ENCODE measurements around the gene BTBD8.

Gene BTBD8

DNA sequence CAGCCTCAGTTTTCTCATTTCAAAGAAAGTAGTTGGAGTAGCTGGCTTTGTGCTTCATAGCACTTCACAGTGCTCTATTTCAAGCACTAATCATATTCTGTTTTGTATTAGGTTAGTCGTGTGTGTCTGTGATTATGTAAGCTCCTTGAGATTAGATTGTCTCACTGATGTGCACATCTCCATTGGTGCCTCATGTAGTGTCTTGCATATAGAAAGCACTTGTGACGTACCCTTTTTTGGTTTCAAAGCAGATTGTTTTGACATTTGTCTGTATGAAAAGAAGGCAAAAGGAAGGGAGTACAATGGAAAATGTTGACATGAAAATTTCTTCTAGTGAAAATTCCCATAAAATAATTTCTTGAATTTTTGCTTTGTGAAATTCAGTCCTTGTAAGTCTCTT, 13.9 kb downstream of the BTBD8 start:
- no peak for DNase-seq (ENCODE audit: low read depth in 2 of 2)

DNA sequence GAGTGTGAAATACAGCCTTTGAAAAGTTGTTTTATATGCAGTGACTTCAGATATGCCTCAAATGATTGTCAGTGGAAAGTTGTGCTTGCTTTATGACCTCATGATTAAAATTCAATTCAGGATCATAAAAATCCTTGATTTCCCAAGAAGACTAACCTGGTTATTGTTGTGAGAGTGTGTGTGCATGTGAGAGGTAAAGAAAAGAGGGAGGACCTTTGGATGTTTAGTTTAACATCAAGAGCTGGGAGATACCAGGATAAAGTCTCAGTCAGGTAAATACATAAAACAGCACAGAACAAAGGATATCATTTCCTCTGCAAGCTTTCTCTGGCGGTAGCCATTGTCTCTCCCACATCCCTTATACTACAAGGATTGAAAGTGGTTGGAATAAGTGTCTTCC, 14.4 kb downstream of the BTBD8 start:
- DNase-seq (ENCODE audit: low read depth in 2 of 2), result no peak

DNA sequence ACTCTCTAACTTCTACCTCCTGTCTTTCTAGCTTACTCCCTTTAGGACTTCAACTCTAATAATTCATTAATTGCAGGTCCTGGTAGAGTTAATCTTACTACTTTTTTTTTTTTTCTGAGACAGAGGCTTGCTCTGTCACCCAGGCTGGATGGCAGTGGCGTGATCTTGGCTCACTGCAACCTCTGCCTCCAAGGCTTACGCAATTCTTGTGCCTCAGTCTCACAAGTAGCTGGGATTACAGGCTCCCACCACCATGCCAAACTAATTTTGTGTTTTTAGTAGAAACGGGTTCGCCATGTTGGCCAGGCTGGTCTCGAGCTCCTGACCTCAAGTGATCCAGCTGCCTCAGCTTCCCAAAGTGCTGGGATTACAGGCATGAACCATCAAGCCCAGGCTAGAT, 15.7 kb downstream of the BTBD8 start:
- no peak for DNase-seq (ENCODE audit: low read depth in 2 of 2)

DNA sequence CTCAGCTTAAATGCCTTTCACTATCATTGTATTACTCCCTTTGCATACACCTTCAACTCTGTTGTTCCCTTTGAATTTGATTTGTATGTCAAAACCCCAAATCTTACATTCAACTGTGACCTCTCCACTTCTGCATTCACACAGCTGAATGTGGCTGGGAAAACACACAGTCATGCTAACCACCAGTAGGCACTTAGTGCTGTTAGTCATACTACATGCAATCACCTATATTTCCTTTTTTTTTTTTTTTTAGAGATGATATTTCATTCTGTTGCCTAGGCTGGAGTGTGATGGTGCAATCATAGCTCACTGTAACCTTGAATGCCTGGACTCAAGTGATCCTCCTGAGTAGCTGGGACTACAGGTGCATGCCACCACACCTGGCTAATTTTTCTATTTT, 16.2 kb downstream of the BTBD8 start:
- DNase-seq (ENCODE audit: low read depth in 2 of 2), result no peak

DNA sequence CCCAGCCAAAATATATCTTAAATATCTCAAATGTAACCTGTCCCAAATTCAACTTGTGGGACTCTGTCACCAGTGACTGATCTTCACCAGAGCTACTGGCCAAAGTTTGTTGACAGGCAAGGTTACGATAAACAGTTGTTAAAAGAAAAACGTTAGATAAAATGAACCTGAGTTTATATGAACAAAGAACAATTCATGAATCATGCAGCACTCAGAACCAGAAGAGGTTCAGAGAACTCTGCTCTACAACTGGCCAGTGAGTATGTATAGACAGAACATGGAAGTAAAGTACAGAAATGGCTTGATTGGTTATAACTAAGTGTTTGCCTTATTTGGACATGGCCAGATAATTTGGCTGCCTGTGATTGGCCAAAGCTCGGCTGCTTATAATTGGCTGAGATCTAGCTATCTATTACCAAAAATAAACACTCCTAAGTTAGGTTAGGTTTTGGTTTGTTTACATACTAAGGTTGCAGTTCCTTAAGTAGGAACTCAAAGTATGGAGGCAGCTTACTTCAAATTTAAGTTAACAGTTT, 25.5 kb downstream of the BTBD8 start:
- no peak for DNase-seq (ENCODE audit: low read depth in 2 of 2)

DNA sequence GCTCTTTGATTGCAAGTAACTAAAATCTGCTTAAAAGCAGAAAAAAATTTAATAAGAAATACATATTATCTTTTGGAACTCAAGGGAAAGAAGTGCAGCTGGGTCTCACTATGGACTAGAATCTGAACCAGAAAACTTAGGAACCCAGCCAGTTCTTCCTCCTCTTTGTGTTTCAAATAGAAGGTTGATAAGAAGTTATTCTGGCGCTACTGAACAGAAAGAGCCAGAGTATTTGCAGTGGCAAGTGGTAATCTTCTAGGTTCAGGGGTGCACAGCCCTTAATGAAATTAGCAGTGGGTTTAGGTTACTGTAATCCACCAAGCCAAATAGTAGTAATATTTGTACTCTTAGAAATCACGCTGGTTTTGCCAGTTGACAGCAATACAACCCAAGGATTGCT, 28.5 kb downstream of the BTBD8 start:
- DNase-seq (ENCODE audit: low read depth in 2 of 2), result no peak

DNA sequence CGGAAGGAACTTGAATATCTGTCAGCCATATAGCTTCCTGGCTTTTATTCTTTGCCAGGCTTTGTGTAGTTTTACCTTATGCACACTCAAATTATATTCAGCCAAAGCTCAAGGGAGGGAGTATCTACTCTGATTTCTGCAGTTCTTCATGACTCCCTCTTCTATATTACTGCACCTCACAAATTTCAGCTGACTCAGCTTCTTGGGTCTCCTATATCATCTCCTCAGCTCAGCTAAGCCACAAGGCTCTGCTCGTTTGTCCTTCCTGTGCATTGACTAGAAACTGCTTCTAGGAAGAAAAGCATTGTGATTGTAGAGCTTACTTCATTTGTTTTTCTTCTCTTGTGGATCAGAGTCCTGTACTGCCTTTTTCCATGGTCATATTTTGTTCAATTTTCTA, 37.4 kb downstream of the BTBD8 start:
- DNase-seq (ENCODE audit: low read depth in 2 of 2), result no peak

DNA sequence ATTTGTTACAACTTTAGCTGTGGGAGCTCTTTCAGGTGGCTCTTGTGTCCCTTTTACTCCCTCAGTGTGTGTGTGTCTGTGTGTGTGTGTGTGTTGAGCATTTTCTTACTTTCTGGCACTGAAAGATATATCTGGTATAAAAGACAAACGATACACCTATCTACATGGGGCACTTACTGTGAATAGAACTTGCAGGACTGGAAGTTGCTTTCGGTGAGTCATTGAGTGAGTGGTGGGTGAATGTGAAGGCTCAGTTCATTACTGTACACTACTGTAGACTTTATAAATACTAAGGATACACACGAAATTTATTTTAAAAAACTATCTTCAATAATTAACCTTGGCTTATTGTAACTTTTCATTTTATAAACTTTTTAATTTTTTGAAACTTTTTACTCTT, 38.7 kb downstream of the BTBD8 start:
- no peak for DNase-seq (ENCODE audit: low read depth in 2 of 2)

DNA sequence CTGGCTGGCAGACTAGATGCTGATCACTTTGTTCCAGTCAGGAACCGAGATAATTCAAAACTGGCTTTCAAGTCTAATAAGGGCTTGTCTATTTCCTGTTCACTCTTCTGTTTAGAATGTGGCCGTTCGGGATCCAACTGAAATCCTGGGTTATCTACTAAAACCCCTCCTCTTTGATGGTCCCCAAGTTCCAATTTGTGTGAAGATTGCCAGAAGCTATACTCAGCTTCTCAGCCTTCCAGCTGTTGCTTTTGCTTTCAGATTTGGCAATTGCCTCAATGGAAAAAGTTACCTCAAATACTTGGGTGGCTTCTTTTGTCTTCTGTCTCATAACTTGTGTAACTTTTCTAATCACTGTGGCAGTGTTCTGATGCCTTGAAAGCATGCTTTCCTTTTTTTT, 43.7 kb downstream of the BTBD8 start:
- no peak for DNase-seq (ENCODE audit: low read depth in 2 of 2)

DNA sequence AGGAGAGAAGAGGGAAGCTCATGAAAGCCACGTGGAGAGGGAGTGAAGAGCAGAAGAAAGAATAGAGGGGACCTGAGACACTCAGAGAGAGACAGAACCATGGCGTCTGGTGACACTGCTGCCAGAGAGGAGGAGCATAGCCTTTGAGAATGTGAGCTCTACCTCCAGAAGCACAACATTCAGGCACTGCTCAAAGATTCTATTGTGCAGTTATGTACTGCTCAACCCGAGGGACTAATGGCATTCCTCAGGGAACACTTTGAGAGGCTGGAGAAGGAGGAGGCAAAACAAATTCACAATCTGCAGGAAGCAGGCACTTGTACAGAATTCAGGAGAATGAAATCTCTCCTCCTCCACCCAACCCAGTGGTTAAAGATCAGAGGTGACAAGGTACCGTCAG, 45.1 kb downstream of the BTBD8 start:
- DNase-seq (ENCODE audit: low read depth in 2 of 2), result no peak

DNA sequence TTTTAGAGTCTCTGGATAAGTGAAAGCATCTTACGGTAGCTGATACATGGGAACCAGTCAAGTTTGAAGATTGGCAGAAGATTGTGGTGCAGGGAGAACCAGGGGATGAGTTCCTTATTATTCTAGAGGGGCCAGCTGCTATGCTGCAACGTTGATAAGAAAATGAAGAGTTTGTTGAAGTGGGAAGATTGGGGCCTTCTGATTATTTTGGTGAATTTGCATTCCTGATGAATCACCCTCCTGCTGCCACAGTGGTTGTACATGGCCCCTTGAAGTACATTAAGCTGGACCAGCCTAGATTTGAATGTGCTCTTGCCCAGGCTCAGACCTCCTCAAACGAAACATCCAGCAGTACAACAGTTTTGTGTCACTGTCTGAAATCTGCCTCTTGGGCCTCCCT, 45.9 kb downstream of the BTBD8 start:
- no peak for DNase-seq (ENCODE audit: low read depth in 2 of 2)

DNA sequence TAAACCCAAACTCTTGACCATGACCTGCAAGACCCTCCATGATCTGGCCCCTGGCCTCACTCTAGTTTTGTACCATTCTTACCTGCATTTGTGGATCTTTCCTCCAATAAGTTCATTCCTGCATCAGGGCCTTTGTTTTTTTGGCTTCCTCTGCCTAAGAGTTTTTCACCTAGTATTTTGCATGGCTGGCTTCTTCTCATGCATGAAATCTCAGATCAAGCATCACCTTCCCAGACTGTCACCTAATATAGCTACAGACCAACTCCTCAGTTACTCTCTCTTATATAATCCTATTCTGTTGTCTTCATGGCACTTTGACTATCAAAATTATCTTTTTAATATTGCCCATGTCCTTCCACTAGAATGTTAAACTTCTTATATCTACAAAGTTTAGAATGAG, 54.2 kb downstream of the BTBD8 start:
- DNase-seq (ENCODE audit: low read depth in 2 of 2), result no peak

DNA sequence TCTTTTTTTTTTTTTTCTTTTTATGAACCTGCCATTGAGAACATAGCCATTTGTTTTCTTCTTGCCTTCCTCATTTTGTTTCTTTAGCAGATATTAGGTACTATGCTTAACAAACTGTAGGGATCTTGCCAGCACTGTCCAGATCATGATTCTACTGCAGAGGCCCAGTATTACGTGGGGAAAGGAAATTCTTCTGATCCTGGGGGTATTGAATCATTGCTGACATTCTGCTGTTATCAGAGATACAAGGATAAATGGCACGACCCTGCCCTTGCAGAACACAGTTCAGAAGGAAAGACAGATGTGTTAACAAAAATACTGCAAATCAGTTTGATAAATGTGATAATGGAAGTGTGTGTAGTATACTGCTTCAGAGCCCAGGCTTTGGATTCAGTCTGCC, 56.2 kb downstream of the BTBD8 start:
- no peak for DNase-seq (ENCODE audit: low read depth in 2 of 2)

DNA sequence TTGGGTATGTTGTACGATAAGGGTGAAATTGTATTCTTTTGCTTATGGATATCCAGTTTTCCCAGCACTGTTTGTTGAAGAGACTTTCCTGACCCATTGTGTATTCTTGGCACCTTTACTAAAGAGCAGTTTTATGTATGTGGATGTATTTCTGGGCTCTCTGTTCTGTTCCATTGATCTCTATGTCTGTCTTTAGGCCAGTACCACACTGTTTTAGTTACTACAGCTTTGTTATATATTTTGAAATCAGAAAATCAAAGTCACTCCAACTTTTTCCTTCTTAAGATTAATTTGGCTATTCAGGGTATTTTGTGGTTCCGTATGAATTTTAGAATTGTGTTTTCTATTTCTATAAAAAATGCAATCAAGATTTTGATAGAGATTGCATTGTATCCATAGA, 74.8 kb downstream of the BTBD8 start:
- no peak for DNase-seq (ENCODE audit: low read depth in 2 of 2)

DNA sequence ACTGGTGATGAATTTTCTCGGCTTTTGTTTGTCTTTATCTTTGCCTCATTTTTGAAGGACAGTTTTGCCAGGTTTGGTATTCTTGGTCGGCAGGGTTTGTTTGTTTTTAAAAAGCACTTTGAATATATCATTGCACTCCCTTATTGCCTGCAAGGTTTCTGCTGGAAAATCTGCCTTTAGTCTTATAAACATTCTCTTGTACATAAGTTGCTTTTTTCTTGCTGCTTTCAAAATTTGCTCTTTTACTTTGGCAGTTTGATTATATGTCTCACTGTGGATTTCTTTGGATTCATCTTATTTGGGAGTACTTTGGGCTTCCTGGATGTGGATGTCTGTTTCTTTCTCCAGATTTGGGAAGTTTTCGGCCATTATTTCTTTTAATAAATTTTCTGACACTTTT, 79.4 kb downstream of the BTBD8 start:
- DNase-seq (ENCODE audit: low read depth in 2 of 2), result no peak

DNA sequence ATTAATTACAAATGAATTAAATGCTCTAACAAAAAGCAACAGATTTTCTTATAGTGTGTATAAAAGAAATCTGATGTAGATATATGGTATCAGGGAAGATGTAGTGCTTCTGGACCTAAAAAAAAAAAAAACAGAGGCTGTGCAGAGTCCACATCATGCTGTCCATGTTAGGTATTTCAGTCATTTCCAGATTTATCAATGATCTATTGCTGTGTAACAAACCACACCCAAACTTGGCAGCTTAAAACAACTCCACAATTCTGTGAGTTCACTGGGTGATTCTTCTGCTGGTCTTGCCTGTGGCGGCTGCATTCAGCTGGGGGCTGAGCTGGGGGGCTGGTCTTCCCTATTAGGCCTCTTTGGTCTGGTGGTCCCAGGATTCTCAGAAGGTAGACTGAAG, 85.2 kb downstream of the BTBD8 start:
- DNase-seq (ENCODE audit: low read depth in 2 of 2), result no peak

DNA sequence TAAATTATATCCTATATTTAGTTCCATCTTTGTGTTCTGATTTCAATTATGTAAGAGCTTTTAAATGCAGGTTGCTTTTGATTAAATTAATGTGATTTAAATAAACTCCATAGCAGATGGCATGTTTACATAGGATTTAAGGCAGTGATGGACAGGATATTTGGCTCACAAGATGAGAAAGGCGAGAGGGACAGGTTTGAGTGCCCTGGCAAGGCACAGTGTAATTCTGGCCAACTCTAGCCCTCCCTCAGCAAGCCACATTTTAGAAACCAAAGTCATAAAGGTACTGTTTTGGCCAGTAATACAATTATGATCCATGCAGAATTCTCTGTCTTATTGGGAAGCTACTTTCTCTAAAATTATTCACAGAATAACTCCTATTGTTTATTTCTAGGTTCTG, 87.0 kb downstream of the BTBD8 start:
- no peak for DNase-seq (ENCODE audit: low read depth in 2 of 2)

DNA sequence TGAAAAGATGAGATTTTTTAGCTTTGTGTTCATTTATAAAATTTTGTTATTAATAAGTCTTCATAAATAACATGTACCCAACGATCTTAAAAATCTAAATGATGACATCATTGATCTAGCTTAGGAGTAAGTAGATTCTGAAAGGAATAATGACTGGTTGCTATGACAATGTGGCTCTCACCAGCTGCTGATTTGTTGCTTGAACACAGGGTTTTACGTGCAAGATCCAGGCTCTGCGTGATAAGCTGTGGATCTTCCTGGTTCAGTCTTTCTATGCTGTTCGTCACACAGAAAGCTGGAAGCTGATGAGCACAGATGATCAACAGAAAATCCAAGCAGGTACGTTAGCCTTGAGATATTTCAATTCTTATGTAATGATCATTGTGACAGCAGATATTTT, 88.5 kb downstream of the BTBD8 start:
- no peak for DNase-seq (ENCODE audit: low read depth in 2 of 2)

DNA sequence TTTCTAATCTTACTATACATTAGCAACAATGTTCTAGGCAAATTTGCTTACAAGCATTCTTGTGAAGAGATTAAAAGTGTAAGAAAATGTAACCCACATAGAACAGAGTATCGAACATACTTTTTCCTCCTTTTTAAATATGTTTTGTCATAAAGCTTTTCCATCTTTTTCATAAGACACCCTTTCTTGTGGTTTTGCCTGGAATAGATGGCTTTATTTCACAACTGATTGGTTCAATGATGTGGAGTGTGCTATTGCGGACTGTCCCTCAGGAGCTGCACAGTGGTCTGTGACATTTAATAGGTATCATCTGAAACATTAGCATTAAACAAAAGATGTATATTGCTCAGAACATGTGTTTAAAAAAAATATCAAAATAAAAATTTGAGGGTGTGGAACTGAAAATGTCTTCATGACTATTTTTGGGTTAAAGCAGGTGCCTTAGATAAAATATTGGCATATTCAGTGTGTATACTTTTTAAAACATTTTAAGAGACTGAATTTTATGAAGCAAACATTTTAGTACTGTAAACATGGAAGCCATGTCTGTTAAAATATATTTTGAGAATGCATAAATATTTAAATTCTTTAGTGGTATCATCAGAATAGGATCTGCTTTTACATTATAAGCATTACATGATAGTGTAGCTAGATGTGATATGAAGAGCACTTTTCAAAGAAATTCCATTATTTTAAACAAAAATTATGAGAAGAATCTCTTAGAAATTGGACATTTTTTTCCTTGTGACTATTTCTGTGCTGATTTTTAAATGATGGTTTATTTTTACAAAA, 89.3 kb downstream of the BTBD8 start:
- DNase-seq (ENCODE audit: low read depth in 2 of 2), result no peak

DNA sequence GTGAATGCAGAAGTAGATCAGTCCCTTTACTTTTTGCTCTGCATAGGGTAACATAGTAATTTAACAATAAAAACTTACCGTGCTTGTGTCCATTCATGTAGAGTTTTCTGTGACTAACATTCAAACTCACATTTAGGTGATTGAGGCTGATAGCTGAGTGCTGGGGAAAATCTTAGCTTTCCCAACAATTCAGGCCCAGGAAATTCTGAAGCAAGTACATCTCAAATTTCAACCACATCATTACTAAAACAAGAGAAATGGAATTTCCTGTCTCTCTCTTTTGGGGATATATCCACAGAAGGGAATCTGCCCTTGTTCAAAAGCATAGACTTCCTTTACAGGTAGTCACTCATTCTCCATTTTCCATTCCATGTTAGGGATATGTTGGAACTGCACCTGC, 104.5 kb downstream of the BTBD8 start:
- peak; percentile 44 to 50 for DNase-seq (ENCODE audit: low read depth in 2 of 2)

DNA sequence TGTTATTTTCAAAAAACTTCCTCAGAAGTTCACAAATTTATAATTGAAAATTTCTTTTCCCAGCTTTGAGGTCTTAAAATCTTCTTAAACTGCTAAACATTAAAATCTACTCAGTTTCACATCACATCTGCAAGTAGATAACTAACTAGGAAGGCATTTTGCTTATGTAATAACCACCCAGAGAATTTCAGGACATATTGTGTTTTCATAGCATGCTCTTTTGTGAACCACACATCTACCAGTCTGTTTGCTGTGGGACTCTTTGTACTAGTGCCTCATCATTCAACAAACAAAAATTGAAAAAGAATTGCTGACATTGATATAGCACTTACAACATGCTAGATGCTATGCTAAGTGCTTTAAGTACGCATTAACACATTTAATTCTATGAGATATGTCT, 105.9 kb downstream of the BTBD8 start:
- DNase-seq (ENCODE audit: low read depth in 2 of 2), result peak in 1 of 2 experiments; percentile 6

DNA sequence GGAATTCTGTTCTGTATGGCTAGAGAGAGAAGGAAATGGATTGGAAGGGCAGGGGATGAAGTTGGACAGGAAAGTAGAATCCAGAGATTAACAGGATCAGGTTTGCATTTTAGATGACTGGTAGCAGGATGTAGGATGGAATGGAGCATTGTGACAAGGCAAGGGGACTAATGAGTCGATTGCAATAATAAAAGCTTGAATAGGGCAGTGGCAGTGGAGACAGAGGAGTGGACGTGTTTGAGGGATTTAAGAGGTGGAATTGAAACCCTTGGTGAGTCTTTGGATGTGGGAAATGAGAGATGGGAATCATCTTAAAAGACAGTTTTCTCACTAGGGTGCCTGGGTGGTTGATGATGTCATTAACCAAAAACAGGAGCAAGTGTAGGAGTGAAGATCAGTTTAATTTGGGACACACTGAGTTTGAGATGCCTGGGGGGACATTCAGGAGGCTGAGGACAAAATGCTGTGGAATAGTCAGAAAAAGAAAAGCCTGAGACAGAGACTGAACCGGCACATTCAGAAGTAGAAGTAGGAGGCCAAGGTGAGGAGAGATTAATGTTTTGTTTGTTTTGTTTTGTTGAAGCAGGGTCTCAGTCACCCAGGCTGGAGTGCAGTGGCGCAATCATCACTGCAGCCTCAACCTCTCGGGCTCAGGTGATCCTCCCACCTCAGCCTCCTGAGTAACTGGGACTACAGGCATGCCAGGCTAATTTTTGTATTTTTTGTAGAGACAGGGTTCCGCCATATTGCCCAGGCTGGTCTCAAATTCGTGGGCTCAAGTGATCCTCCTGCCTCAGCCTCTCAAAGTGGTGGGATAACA, 108.5 kb downstream of the BTBD8 start:
- no peak for DNase-seq (ENCODE audit: low read depth in 2 of 2)

DNA sequence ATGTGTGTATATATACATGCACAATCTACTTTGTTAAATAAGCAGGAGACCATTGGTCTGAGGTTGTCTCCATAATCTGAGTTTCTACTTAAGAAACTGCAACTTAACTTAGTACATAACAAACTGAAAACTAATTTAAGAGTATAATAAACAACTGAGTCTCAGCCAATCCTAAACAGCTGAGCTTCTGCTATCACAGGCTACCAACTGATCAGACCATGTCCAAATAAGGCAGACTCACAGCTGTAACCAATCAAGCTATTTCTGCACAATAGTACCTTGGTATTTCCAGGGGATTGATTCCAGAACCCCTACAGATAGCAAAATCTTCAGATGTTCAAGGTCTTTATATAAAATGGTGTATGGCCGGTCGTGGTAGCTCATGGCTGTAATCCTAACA, 111.6 kb downstream of the BTBD8 start:
- DNase-seq (ENCODE audit: low read depth in 2 of 2), result no peak

Data from fibroblast of skin of left biceps (primary cell).